ENCODE data around the gene SHANK1.

DNA sequence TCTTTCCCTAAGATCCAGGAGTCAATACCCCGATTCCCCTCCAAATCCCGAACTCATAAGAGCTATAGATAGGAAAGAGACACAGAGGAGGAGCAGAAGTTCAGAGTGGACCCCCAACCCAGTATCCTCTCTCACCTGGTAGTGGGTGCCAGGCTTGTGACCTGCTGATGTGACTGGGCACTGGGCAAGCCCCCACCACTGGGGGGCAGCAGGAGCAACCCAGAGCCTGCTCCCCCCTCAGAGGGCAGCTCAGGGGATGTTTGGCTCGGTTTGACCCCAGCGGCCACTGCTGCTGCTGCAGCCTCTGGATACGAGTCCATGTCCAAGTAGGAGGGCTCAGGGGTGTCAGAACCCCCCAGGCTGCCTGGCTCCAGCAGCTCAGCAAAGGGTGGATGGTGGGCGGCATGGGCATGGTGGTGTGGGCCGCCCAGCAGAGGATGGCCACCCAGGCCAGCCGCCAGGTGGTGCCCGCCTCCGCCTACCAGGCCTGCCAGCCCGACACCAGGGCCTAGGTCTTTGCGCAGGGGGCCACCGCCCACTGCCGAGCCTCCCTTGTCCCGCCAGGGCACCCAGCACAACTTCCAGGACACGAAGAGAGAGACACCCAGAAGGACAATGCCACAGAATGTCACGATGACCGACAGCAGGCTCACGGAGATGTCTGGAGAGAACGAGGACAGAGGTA is 87.3 kb downstream of the SHANK1 start:
- TF ChIP-seq, protein P1, sequence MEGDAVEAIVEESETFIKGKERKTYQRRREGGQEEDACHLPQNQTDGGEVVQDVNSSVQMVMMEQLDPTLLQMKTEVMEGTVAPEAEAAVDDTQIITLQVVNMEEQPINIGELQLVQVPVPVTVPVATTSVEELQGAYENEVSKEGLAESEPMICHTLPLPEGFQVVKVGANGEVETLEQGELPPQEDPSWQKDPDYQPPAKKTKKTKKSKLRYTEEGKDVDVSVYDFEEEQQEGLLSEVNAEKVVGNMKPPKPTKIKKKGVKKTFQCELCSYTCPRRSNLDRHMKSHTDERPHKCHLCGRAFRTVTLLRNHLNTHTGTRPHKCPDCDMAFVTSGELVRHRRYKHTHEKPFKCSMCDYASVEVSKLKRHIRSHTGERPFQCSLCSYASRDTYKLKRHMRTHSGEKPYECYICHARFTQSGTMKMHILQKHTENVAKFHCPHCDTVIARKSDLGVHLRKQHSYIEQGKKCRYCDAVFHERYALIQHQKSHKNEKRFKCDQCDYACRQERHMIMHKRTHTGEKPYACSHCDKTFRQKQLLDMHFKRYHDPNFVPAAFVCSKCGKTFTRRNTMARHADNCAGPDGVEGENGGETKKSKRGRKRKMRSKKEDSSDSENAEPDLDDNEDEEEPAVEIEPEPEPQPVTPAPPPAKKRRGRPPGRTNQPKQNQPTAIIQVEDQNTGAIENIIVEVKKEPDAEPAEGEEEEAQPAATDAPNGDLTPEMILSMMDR (IDR thresholded peaks at IDR 0.05) = no peak
- TF ChIP-seq POLR2A (IDR thresholded peaks at IDR 0.05) (no peak), POLR2AphosphoS5 (IDR thresholded peaks at IDR 0.05) (no peak)

Data from suprapubic skin (tissue), 4 donors.